GM21515 (cell line): ENCODE data around the gene OPA1.

Experiments used
- ATAC-seq: cut with Tn5 transposase; IDR thresholded peaks from one replicate; pipeline ENCODE4 v1.9.1; 2021; ENCODE audit not compliant: unreplicated experiment

Gene OPA1

DNA sequence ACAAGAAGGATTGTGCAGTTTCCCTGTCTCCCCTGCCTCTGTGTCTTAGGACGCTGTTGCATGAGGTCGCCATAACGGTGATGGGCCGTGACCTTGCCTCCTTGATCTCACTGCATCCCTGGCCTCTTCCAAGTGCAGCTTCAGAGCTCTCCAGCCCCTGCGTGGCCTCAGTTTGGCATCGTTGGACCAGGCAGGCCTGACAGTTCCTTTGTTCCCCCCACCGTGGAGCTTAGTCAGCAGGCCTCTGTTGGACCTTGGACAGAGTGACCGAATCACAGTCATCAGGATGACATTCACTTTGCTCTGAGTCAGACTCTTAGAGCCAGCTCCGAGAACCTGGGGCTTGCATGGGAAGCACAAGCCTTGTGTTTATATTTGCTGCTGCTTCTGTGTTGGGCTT lies 139.4 kb downstream of the OPA1 start:
- ATAC-seq = no peak

DNA sequence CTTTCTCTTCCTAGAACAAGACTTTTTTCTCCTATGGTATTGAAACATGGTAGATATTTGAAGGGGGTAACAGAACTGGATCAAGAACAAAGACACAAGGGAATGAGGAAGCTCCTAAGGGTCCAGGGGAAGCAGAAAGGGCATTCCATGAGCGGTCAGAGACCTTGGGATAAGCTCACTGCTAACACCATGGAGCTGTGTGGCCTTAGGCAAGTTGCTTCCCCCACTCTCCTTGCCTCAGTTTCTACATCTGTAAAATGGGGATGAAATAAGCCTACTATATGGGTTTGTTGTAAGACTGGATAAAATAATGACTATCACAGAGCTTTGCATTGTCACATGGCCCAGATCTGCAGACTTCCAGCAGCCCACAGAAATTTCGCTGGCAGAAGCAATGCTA lies 139.8 kb downstream of the OPA1 start:
- ATAC-seq = no peak

DNA sequence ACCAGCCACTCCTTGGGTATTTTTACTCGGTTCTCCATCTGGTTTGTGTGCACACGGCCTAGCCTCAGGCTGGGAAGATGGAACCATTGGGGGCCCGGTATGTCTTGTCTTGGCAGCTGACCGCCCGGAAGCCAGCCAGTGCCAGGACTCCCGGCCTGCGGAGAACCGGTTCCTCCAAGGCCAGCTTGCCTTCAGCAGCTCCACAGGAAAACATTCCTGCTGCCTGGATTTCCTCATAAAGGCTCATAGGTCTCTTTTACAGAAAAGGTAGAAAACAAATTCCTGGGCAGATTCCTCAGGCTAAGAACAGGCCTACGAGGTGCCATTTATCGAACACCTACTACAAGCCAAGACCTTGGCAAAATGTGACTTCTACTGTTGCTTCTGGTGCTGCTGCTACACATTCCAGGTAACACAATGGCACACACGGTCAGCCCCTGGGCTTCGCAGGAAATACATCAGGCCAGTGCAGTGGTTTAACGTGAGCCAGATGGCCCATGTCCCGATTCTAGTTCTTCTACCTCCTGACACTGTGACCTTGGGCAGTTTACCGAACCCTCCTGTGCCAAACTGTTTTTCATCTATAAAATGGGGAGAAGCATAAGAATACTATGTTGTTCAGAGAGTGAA lies 141.8 kb downstream of the OPA1 start:
- no peak for ATAC-seq

- no peak for ATAC-seq
Measured at GRCh38 chr3:193735850-193736249, 142.8 kb downstream of the OPA1 start.

GRCh38 chr3:193736616-193737015 lies 143.6 kb downstream of the OPA1 start:
- no peak for ATAC-seq

DNA sequence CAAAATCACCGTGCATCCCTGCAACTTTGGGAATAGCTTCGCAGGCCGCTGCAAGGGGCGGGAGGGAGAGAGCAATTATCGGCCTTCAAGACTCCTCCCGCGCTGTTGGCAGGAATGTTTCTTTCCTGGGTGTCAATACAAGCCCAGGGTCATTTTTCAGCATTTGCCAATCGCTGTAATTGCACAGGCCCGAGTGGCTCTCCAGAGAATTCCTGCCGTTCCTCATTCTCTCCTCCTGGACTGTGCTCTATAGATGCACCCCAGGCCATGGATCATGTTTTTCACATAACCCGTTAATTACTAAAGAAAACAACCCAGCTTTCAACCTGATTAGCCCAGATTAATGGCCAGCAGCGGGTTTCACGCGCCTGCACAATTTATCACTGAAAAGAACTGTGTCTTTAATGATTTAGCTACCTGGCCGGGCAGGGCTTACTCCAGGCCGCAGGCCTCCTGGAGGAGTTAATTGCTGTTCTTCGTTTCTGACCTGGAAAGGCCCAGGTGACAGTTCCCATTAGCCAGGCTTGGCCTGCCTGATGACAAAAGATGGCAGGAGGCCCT lies 144.3 kb downstream of the OPA1 start:
- ATAC-seq = no peak

DNA sequence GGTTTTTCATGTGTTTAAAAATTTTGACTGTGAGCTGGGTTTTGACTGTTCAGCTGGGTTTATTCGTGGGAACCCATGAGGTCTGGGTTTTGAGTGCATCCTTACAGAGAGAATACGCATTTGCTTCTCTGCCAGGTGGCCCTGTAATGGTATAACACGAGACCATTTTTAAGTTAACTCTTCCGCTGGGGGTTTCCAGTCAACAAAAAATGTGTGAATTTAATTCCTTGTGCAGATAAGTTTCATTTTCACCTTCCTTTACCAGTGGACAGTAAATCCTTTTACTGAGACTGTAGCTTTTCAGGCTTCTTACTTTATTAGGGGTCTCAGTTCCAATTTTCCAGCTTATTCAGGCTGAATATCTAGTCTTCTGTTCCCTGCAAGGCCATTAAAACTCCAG lies 149.6 kb downstream of the OPA1 start:
- ATAC-seq = no peak

DNA sequence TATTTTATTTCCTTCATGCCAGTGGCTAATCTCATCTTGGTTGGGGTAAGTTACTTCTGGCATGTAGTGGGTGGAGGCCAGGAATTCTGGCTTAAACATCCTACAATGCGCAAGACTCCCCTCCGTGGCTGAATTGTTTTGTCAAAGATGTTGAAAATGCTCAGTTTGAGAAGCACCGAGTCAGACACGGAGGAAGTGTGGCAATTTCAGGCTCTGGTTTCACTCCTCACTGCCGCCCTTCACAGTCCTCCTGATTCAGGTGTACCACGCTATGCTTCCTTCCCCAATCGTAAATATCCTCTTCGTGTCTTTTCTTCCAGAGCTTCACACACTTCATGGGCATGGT lies 150.7 kb downstream of the OPA1 start:
- ATAC-seq = no peak

- ATAC-seq = no peak
Measured at GRCh38 chr3:193744048-193744821, 151.2 kb downstream of the OPA1 start.

GRCh38 chr3:193744822-193745684 lies 152.0 kb downstream of the OPA1 start:
- no peak for ATAC-seq

- ATAC-seq = no peak
Measured at GRCh38 chr3:193746832-193747231, 153.8 kb downstream of the OPA1 start.
